ENCODE data around the gene WDR6. TPM values are rescaled to one million over a fixed set of nuclear protein-coding genes. Genes with fewer than 3 reads are reported as not detected.
A peak's percentile ranks its signal among the peaks of the same experiment; 100 is the strongest.

Gene WDR6
- total and polyA plus RNA-seq, 9 of the 15 experiments (the other 6 are each of a cell fraction or from before 2014, with no cell fraction given) = 8.9 to 90.6 (median 44.7) TPM

DNA sequence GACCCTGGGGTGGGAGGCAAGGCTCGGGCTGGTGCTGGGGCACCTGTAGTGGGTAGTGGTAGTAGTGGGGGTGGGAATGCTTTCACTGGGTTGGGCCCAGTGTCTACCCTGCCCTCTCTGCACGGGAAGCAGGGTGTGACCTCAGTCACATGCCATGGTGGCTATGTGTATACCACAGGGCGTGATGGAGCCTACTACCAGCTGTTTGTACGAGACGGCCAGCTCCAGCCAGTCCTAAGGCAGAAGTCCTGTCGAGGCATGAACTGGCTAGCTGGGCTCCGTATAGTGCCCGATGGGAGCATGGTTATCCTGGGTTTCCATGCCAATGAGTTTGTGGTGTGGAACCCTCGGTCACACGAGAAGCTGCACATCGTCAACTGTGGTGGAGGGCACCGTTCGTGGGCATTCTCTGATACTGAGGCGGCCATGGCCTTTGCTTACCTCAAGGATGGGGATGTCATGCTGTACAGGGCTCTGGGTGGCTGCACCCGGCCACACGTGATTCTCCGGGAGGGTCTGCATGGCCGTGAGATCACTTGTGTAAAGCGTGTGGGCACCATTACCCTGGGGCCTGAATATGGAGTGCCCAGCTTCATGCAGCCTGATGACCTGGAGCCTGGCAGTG, 6.0 kb downstream of the WDR6 start:
- CTCF ChIA-PET (ENCODE audit: low intra/inter-chr PET ratio) = interaction anchor here (0.5 kb wide), 1 partner anchor 658 kb away, joined by 7 read pairs; no protein-coding TSS in a partner anchor
- ATAC-seq (no peak), FAIRE-seq (no peak), DNase-seq (ENCODE audit: extremely low read depth in 1 of 4, low spot score in 3 of 4) (no peak)
- POLR2A ChIA-PET = interaction anchor here (0.7 to 1.1 kb wide), 2 partner anchors 9 to 16 kb away, joined by 4 to 7 read pairs; partner anchors contain the start of genes IMPDH2 and NDUFAF3
- Histone ChIP-seq H3K27ac (ENCODE audit: extremely low read depth, low read depth, low read length) (no peak overlapping the region), H3K4me1 (replicated peaks in 1 of 2; ENCODE audit: control insufficient read depth in 2 of 2, insufficient read depth in 2 of 2, low read length in 2 of 2) (peaks cover 11 to 35% of the 10 kb centered on the region in 2 experiments; a peak in 4 of 5 replicates), H3K9me3 (replicated peaks; ENCODE audit: control insufficient read depth, insufficient read depth, low read depth, low read length) (no peaks in the 10 kb centered on the region), H3K36me3 (ENCODE audit: control insufficient read depth, insufficient read depth, low read length) (peaks cover 59% of the 10 kb centered on the region; the same call in 2 of the 3 replicates), H3K79me2 (ENCODE audit: control insufficient read depth, insufficient read depth, low read length) (peaks cover 50% of the 10 kb centered on the region), H4K20me1 (replicated peaks; ENCODE audit: control insufficient read depth, insufficient read depth, low read length) (peaks cover 25% of the 10 kb centered on the region), H3K4me2 (ENCODE audit: insufficient read depth, low read length) (no peak overlapping the region), H3K9ac (ENCODE audit: insufficient read depth in 1 of 2, low read depth in 2 of 2, low read length in 2 of 2) (peak overlapping the region in 1 of 2 experiments; percentile 28; a peak in 1 of 4 replicates), H3K9me1 (ENCODE audit: control insufficient read depth, insufficient read depth, low read length) (peaks cover 8% of the 10 kb centered on the region), H3K27me3 (ENCODE audit: control insufficient read depth in 2 of 2, insufficient read depth in 2 of 2, low read length in 2 of 2) (no peaks in the 10 kb centered on the region), H2AFZ (ENCODE audit: low read depth, low read length) (no peak overlapping the region), H3K4me3 (no peak overlapping the region)
- in situ Hi-C loops (cut with MboI) (no loop called here), intact Hi-C loops (cut with micrococcal nuclease) (no loop called here)
- 92% methylated on average over 16 of the region's 19 CpGs for WGBS (ENCODE audit: insufficient coverage, low coverage, missing lambda C conversion rate)
- BruUV-seq (replicated peaks) = no TSS peak
- TF ChIP-seq ZNF717 (CRISPR knock-in tag; IDR thresholded peaks at IDR 0.05) = no peak
- TF ChIP-seq CAMTA2 (CRISPR knock-in tag; conservative IDR thresholded peaks at IDR 0.05) = no peak
- TF ChIP-seq, protein P1, sequence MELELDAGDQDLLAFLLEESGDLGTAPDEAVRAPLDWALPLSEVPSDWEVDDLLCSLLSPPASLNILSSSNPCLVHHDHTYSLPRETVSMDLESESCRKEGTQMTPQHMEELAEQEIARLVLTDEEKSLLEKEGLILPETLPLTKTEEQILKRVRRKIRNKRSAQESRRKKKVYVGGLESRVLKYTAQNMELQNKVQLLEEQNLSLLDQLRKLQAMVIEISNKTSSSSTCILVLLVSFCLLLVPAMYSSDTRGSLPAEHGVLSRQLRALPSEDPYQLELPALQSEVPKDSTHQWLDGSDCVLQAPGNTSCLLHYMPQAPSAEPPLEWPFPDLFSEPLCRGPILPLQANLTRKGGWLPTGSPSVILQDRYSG (tag; conservative IDR thresholded peaks at IDR 0.05; ENCODE audit: low read depth) = no peak
- no peak for TF ChIP-seq GATAD2B (IDR thresholded peaks at IDR 0.05; ENCODE audit: borderline replicate concordance)
- no peak for TF ChIP-seq ZNF12 (CRISPR knock-in tag; IDR thresholded peaks at IDR 0.05)
- TF ChIP-seq NR2F6 (CRISPR knock-in tag; IDR thresholded peaks at IDR 0.05) = no peak
- TF ChIP-seq FOXJ3 (CRISPR knock-in tag; IDR thresholded peaks at IDR 0.05) = no peak
- TF ChIP-seq, protein P2, sequence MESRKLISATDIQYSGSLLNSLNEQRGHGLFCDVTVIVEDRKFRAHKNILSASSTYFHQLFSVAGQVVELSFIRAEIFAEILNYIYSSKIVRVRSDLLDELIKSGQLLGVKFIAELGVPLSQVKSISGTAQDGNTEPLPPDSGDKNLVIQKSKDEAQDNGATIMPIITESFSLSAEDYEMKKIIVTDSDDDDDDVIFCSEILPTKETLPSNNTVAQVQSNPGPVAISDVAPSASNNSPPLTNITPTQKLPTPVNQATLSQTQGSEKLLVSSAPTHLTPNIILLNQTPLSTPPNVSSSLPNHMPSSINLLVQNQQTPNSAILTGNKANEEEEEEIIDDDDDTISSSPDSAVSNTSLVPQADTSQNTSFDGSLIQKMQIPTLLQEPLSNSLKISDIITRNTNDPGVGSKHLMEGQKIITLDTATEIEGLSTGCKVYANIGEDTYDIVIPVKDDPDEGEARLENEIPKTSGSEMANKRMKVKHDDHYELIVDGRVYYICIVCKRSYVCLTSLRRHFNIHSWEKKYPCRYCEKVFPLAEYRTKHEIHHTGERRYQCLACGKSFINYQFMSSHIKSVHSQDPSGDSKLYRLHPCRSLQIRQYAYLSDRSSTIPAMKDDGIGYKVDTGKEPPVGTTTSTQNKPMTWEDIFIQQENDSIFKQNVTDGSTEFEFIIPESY (CRISPR knock-in tag; IDR thresholded peaks at IDR 0.05) = no peak
- no peak for TF ChIP-seq STAT5B (CRISPR knock-in tag; IDR thresholded peaks at IDR 0.05)
- no peak for TF ChIP-seq FOXP1 (CRISPR knock-in tag; IDR thresholded peaks at IDR 0.05)
- no peak for TF ChIP-seq BRD9 (IDR thresholded peaks at IDR 0.05; ENCODE audit: low read depth, partially characterized antibody)
- TF ChIP-seq BDP1 (IDR thresholded peaks at IDR 0.05; ENCODE audit: insufficient read depth, insufficient read length) = no peak
- no peak for TF ChIP-seq PHB (CRISPR knock-in tag; IDR thresholded peaks at IDR 0.05)
